GM21723 (cell line): ENCODE results near the gene DHRSX.
"Not testable (repeated sequence)": the region's sequence is repeated elsewhere in the genome, so short reads cannot be mapped to it uniquely, and the experiment has no call there.

Source experiments
- ATAC-seq: cut with Tn5 transposase; IDR thresholded peaks from one replicate; pipeline ENCODE4 v1.9.1; 2021; ENCODE audit warnings: mild to moderate bottlenecking, moderate library complexity; ENCODE audit not compliant: unreplicated experiment

Gene DHRSX, protein sequence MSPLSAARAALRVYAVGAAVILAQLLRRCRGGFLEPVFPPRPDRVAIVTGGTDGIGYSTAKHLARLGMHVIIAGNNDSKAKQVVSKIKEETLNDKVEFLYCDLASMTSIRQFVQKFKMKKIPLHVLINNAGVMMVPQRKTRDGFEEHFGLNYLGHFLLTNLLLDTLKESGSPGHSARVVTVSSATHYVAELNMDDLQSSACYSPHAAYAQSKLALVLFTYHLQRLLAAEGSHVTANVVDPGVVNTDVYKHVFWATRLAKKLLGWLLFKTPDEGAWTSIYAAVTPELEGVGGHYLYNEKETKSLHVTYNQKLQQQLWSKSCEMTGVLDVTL

DNA sequence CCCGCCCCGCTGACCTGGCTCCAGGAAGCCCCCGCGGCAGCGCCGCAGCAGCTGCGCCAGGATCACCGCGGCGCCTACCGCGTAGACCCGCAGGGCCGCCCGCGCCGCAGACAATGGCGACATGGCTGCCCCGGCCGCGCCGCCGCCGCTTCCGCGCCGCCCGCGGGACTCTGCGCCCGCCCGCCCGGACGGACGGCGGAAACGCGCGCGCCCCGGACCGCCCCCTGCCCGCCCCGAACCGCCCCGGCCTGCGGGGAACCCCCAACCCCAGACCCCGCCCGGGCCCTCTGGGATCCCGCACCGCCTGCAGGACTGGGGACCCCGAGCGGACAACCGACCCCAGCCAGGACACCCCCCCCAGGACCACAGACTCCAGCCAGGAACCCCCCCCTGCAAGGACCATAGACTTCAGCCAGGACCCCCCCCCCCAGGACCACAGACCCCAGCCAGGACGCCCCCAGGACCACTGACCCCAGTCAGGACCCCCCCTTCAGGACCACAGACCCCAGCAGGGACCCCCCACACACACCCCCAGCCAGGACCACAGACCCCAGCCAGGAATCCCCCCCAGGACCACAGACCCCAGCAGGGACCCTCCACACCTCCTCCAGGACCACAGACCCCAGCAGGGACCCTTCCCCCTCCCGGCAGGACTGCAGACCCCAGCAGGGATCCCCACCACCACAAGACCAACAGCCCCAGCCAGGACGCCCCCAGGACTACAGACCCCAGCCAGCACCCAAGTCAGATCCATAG, at the start of gene DHRSX, which contains the start of gene ZBED1:
Gene DHRSX (minus strand): TSS at position 174 of the 756 bp plus-strand sequence. CDS start 51 bp downstream, at position 123.
Gene ZBED1 (minus strand): TSS at position 174 of the 756 bp plus-strand sequence. CDS start 10,257 bp downstream, outside the sequence.
- peak; percentile 75 for ATAC-seq

DNA sequence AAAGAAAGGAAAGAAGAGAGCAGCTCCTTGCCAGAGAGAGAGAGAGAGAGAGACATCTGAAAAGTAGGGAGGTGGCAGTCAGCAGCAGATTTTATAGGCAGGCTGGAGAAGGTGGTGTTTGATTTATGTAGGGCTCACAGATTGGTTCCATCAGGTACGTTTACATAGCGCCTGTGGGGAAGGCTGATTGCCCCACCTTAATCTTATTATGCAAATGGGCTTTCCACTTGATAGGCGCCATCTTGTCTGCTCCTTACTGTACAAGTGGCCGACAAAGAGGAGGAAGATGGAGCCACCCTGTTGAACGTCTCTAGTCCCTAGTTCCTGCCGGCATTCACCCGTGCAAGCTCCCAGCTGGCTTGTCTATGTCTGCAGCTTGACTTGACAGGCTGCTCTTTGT, 49.1 kb upstream of the DHRSX start:
- ATAC-seq, result no peak

DNA sequence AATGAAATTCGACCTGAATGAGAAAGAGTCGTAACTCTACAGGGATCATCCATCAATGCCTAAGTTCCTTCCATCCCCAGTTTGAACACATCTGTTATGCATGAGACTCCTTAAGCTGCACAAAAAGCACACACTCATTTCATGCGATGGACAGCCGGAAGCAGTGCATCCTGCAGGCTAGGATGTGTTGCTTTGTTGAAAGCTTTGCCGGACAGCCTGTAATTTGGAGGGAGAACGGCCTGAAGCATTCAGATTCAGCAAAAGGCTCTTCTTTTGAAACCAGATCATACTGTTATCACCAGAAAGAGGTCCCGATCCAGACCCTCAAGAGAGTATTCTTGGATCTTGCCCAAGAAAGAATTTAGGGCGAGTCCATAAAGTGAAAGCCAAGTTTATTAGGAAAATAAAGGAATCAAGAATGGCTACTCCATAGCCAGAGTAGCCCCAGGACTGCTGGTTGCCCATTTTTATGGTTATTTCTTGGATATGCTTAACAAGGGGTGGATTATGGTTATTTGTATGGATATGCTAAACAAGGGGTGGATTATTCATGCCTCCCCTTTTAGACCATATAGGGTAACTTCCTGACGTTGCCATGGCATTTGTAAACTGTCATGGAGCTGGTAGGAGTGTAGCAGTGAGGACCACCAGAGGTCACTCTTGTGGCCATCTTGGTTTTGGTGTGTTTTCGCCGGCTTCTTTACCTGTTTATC, 48.1 kb upstream of the DHRSX start:
- ATAC-seq, result no peak

DNA sequence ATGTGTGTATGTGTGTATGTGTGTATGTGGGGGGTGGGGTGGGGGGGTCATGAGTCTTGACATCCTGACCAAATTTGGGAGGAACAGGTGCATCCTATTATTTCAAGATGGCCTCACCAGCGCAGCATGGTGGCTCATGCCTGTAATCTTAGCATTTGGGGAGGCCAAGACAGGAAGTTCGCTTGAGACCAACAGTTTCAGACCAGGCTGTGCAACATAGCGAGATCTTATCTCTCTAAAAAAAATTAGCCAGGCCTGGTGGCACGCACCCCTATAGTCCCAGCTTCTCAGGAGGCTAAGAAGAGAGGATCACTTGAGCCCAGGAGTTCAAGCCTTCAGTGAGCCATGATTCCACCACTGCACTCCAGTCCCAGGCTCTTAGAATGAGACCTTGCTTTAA, 47.0 kb upstream of the DHRSX start:
- no peak for ATAC-seq

GRCh38 chrX:2546496-2546895, 45.7 kb upstream of the DHRSX start:
- ATAC-seq, result no peak

GRCh38 chrX:2545144-2545543, 44.4 kb upstream of the DHRSX start:
- ATAC-seq, result no peak

DNA sequence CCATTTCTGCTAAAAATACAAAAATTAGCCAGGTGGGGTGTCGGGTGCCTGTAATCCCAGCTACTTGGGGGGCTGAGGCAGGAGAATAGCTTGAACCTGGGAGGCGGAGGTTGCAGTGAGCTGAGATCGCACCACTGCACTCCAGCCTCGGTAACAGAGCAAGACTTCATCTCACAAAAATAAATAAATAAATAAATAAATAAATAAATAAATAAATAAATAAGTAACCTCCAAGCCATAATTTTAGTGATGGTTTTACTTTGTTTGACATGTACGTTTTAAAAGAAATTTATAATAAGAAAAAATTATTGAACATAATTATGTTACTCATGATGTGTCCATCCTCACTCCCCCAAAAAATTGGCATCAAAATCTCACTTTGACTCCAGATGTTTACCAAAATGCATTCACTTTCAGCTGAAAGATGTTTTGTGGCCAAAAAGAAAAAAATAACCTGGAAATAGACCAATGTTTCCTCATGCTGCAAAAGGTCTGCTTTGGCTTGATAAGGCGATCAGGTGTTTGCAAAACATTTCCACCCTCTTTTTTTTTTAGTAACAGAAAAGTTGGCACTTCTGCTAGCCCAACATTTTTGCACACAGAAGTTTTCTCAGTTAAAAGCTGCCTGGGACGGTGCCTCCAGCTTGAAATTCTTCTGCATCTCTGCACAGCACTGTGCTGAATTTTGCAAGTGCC, 42.2 kb upstream of the DHRSX start:
- no peak for ATAC-seq

DNA sequence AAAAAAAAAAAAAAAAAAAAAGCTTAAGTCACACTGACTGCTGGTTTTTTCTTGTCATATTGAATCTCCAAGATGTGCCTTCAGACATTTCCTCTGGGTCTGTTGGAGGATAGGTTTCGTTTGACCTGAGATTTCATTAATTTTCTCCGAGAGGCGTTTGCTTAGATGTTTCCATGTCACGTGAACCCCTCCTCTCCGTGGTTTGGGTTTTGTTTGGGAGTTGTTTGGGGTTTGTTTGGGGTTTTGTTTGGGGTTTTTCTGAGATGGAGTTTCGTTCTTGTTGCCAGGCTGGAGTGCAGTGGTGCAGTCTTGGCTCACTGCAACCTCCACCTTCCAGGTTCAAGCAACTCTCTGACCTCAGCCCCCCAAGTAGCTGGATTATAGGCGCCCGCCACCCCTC, 40.8 kb upstream of the DHRSX start:
- no peak for ATAC-seq

DNA sequence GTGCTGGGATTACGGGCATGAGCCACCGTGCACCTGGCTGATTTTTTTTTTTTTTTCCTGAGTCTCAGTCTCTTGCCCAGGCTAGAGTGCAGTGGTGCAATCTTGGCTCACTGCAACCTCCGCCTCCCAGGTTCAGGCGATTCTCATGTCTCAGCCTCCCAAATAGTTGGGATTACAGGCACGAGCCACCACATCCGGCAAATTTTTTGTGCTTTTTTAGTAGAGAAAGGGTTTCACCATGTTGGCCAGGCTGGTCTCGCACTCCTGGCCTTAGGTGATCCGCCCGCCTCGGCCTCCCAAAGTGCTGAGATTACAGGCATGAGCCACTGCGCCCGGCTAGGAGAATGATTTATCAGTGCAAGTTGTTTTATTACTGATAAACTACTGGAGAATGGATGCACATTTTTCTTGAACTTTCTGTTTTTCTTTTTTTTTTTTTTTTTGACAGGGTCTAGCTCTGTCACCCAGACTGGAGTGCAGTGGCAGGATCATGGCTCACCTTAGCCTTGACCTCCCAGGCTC, 39.7 kb upstream of the DHRSX start:
- no peak for ATAC-seq

DNA sequence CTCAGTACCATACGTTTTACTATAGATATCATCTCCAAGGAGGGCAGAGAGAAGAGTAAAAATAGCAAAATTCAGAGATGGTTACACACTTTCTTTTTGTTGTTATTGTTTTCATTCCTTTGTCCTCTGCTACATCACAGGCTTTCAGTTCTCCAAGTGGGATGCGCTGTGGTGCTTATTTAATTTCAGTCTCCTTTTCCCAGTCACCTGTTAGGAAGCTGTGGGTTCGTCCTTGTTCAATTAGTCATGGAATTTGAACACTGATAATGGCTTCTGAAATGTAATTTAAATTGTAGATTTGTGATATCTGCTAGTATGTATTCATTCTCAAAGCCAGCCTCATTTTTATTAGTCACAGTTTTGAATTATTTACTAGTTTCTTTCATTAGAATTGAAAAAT, 38.8 kb upstream of the DHRSX start:
- no peak for ATAC-seq

DNA sequence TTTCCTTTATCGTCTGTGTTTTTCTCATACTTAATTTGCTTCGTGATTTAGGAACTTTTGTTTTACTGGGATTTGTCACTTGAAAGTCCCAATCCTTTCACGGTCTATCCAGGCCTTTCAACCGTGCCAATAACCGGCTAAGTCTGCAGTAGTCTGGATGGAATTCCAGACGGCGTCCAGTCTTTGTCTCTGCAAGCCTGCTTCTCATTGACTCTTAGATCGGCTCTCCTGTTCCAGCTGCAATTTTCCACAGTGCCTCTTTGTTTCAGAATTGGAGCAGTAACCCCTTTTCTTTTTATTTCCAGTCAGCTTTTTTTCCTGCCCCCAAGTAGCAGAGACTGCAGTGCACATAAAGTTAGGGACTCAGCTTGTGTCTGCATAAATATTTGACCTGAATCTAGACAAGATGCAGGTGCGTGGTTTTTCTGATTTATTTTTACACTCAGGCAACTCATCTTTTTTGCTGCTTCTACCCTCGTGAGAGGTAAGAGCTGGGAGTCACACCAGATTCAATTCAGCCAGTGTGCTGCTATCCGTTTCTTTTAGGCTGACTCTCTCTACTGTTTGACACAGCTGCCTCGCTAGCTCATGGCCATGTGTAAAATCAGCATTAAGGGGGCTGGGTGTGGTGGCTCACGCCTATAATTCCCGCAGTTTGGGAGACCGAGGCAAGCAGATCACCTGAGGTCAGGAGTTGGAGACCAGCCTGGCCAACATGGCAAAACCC, 37.4 kb upstream of the DHRSX start:
- ATAC-seq, result no peak

DNA sequence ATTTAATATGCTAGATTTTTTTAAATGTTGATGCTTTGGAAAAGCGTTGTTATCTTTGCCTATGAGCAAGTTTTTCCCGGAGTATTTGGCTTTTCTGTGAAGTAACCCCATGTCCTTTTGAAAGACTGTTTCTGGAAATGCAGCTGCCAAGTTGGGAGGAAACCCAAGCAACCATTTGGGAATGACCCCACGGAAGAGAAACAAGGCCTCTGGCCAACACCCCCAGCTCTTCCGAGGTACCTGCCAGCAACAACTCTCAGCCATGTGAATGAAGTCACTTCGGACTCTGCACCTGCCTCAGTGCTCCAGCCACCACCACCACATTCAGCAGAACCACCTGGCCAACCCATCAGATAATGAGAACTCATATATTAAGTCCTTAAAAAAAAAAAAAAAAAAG, 36.2 kb upstream of the DHRSX start:
- no peak for ATAC-seq

DNA sequence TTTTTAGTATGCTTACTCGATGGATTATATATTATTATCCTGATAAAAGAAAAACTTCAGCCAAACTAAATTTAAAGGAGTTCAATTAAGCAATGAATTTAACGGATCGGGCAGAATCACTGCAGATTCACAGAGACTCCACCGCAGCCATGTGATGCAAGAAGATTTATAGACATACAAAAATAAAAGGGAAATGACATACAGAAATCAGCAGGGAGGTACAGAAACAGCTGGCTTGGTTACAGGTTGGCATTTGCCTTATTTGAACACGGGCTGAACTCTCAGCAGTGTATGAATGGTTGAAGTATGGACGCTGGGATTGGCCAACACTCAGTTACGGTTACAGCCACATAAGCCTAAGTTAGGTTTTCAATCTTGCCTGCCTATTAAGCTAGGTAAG, 35.4 kb upstream of the DHRSX start:
- ATAC-seq, result no peak

DNA sequence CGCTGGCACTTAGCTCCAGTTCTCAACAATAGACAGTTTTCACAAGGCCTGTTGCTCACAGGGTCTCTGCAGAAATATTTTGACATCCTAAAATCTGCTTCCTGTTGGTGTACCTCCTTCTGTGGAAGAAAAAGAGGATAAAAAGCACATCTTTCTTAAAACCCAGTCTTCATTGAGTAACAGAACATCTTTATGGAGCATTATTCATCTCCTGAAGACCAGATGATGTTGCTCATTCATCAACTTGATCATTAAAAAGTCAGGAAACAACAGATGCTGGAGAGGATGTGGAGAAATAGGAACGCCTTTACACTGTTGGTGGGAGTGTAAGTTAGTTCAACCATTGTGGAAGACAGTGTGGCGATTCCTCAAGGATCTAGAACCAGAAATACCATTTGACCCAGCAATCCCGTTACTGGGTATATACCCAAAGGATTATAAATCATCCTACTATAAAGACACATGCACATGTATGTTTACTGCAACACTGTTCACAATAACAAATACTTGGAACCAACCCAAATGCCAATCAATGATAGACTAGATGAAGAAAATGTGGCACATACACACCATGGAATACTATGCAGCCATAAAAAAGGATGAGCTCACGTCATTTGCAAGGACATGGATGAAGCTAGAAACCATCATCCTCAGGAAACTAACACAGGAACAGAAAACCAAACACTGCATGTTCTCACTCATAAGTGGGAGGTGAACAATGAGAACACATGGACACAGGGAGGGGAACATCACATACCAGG, 33.7 kb upstream of the DHRSX start:
- ATAC-seq, result not testable (repeated sequence)

DNA sequence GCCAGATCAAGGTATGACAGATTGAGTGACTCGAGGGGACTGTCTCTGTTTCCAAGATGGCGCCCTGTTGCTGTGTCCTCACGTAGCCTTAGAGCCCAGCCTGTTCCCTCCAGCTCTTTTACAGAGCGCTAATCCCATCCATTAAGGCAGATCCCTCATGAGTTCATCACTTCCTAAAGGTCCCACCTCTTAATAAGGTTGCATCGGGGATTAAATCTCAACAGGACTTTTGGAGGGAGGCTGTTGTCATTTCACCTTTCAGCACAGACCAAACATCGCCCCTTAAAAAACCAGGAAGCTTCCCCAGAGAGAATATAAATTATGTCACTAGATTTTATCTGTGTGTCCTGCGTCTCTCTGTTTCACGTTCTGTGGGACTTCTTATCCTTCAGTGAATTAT, 32.6 kb upstream of the DHRSX start:
- ATAC-seq, result no peak

- no peak for ATAC-seq
Observed at GRCh38 chrX:2526390-2526789, 25.6 kb upstream of the DHRSX start.

DNA sequence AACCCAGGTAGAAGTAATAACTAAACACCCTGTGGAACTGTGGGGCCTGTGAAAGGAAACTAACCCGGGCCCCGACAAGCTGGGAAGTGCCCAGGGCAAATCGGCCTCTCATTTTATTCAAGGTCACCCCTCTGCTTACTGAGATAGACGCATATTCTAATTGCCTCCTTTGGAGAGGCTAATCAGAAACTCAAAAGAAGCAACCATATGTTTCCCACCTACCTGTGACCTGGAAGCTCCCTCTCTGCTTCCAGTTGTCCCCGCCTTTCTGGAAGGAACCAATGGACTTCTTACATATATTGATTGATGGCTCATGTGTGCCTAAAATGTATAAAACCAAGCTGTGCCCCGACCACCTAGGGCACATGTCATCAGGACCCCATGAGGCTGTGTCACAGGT, 23.1 kb upstream of the DHRSX start:
- ATAC-seq, result no peak

GRCh38 chrX:2521927-2522386, 21.2 kb upstream of the DHRSX start:
- ATAC-seq, result peak; percentile 28
